Panc1 (cell line): ENCODE data around the gene RFXANK. TPM values are rescaled to one million over a fixed set of nuclear protein-coding genes. Genes with fewer than 3 reads are reported as not detected.

Experiments used
- ATAC-seq: fragments of 200-7000 bp; cut with Tn5 transposase; 2 replicates; pipeline ENCODE4 v1.9.1; 2020; ENCODE audit warnings: mild to moderate bottlenecking, moderate library complexity
- BruUV-seq: library from RNA; stranded (reverse); fragments of 400-500 nt; replicated peaks from 2 replicates; lab custom pipeline; 2021; lab: Mats Ljungman, UMichigan
- CTCF ChIA-PET: fragments of 300-600 bp; sonication (Branson Sonifier 250); formaldehyde crosslinking; loops from one replicate; lab custom pipeline; 2022; ENCODE audit warnings: antibody characterized with exemption; lab: Charles Lee
- POLR2A ChIA-PET: fragments of 300-600 bp; sonication (Branson Sonifier 250); formaldehyde crosslinking; loops from one replicate; lab custom pipeline; 2022; ENCODE audit warnings: antibody characterized with exemption; lab: Charles Lee
- DNase-seq: peaks from one replicate; pipeline ENCODE4 v3.0.0-alpha.2; 2010; ENCODE audit warnings: low read depth, low spot score
- H3K27ac ChIP-seq: 2 replicates; pipeline ENCODE4 v1.5.1; 2011; ENCODE audit warnings: mild to moderate bottlenecking, low read length, inconsistent platforms
- H3K27me3 ChIP-seq: fragments of 200-500 bp; sonication (Bioruptor generic); 2 replicates; pipeline ENCODE4 v1.6.0; 2014; ENCODE audit warnings: low read length, inconsistent platforms; ENCODE audit not compliant: control insufficient read depth, insufficient read depth
- H3K36me3 ChIP-seq: fragments of 200-500 bp; sonication (Bioruptor generic); 2 replicates; pipeline ENCODE4 v1.5.1; 2014; ENCODE audit warnings: inconsistent platforms, mild to moderate bottlenecking, low read length, moderate library complexity; ENCODE audit not compliant: control insufficient read depth, insufficient read depth
- H3K4me1 ChIP-seq: 2 replicates; pipeline ENCODE4 v1.5.1; 2011; ENCODE audit warnings: inconsistent platforms, mild to moderate bottlenecking, low read length, moderate library complexity; ENCODE audit not compliant: control insufficient read depth, insufficient read depth
- H3K4me3 ChIP-seq, 2 experiments: 2 replicates each; pipeline ENCODE4 v1.5.1; 2011 to 2012; ENCODE audit warnings: low read depth in 2 of 2, low read length in 2 of 2, mild to moderate bottlenecking in 2 of 2, inconsistent platforms in 1 of 2, moderate library complexity in 1 of 2
- H3K9me3 ChIP-seq: fragments of 200-500 bp; sonication (Bioruptor generic); 2 replicates; pipeline ENCODE4 v1.5.1; 2014; ENCODE audit warnings: low read depth, mild to moderate bottlenecking, inconsistent platforms, low read length, moderate library complexity; ENCODE audit not compliant: control insufficient read depth, insufficient read depth
- CTCF ChIP-seq: fragments of 450-650 bp; IDR thresholded peaks from 2 replicates; pipeline ENCODE4 v1.5.1; 2017; ENCODE audit warnings: mild to moderate bottlenecking
- POLR2AphosphoS5 ChIP-seq: IDR thresholded peaks from 2 replicates; pipeline ENCODE4 v1.6.1; 2012; ENCODE audit warnings: mild to moderate bottlenecking, low read depth, low read length, moderate library complexity
- REST ChIP-seq, 2 experiments: IDR thresholded peaks; 2 replicates each; pipeline ENCODE4 v1.6.1; 2011 to 2012; ENCODE audit warnings: low read depth in 2 of 2, control low read depth in 1 of 2, low read length in 1 of 2, mild to moderate bottlenecking in 1 of 2, moderate library complexity in 1 of 2; ENCODE audit not compliant: insufficient read depth in 1 of 2
- SIN3A ChIP-seq: IDR thresholded peaks from 2 replicates; pipeline ENCODE4 v1.6.1; 2012; ENCODE audit warnings: low read depth, mild to moderate bottlenecking, low read length, moderate library complexity, borderline replicate concordance; ENCODE audit not compliant: insufficient read depth
- TCF7L2 ChIP-seq: IDR thresholded peaks from 2 replicates; pipeline ENCODE4 v1.6.1; 2011; ENCODE audit warnings: mild to moderate bottlenecking, low read depth, low read length, inconsistent platforms
- in situ Hi-C: cut with HindIII; loops from 2 replicates; pipeline ENCODE4 v1.10.0; 2016; ENCODE audit warnings: low sequenced_read_pairs, low pct_unique_long_range_greater_than_20kb
- intact Hi-C: fragments of 100-400 bp; cut with micrococcal nuclease; formaldehyde crosslinking; loops from one replicate; pipeline ENCODE4 v1.10.0; 2022; ENCODE audit not compliant: unreplicated experiment
- total RNA-seq: library from RNA; stranded (reverse); gene quantifications from one replicate; pipeline ENCODE4 v1.2.1, GENCODE V29; 2021; ENCODE audit not compliant: unreplicated experiment

The RFXANK gene
- total RNA-seq, 1 experiment from 2014 or later: 92.3 TPM

- Histone ChIP-seq H3K27me3 (no peaks in the 10 kb centered on the region), H3K9me3 (no peaks in the 10 kb centered on the region), H3K4me1 (no peaks in the 10 kb centered on the region), H3K4me3 (no peak overlapping the region), H3K36me3 (no peaks in the 10 kb centered on the region), H3K27ac (no peak overlapping the region)
- no TSS peak for BruUV-seq
- ATAC-seq (no peak), DNase-seq (no peak)
- POLR2A ChIA-PET: no interaction called here
- CTCF ChIA-PET: no interaction called here
- intact Hi-C loops: no loop called here
- in situ Hi-C loops: no loop called here
- TF ChIP-seq POLR2AphosphoS5 (no peak), TCF7L2 (no peak), CTCF (no peak), REST (IDR thresholded peaks at IDR 0.05; ENCODE audit: insufficient read depth in 1 of 2, low read depth in 2 of 2, low read length in 1 of 2) (no peak)
Measured at GRCh38 chr19:19215792-19216191, 23.7 kb downstream of the RFXANK start.

- Histone ChIP-seq H3K36me3 (no peaks in the 10 kb centered on the region), H3K27me3 (no peaks in the 10 kb centered on the region), H3K4me1 (no peaks in the 10 kb centered on the region), H3K27ac (no peak overlapping the region), H3K4me3 (no peak overlapping the region), H3K9me3 (no peaks in the 10 kb centered on the region)
- in situ Hi-C loops: no loop called here
- no TSS peak for BruUV-seq
- ChIA-PET POLR2A (interaction anchor here (0.7 kb wide), 1 partner anchor 219 kb away, joined by 3 read pairs; no protein-coding TSS in a partner anchor), CTCF (no interaction called here)
- ATAC-seq (no peak), DNase-seq (no peak)
- intact Hi-C loops: no loop called here
- TF ChIP-seq CTCF (no peak; the same call in 1 of the 2 replicates), TCF7L2 (no peak), REST (IDR thresholded peaks at IDR 0.05; ENCODE audit: insufficient read depth in 1 of 2, low read depth in 2 of 2, low read length in 1 of 2) (no peak), POLR2AphosphoS5 (no peak), SIN3A (no peak)
Measured at GRCh38 chr19:19217099-19217498, 25.0 kb downstream of the RFXANK start.
